HK-2 (cell line): ENCODE results near the gene VNN1.
"Not testable (repeated sequence)": the region's sequence is repeated elsewhere in the genome, so short reads cannot be mapped to it uniquely, and the experiment has no call there.

Experiments
- DNase-seq: peaks from one replicate; pipeline ENCODE4 v3.0.0-alpha.2; 2018; ENCODE audit not compliant: unreplicated experiment

Gene VNN1

GRCh38 chr6:132671295-132671694 lies 42.6 kb downstream of the VNN1 start:
- DNase-seq = no peak

- peak; percentile 14 for DNase-seq
Observed at GRCh38 chr6:132669690-132670291, 44.1 kb downstream of the VNN1 start.

DNA sequence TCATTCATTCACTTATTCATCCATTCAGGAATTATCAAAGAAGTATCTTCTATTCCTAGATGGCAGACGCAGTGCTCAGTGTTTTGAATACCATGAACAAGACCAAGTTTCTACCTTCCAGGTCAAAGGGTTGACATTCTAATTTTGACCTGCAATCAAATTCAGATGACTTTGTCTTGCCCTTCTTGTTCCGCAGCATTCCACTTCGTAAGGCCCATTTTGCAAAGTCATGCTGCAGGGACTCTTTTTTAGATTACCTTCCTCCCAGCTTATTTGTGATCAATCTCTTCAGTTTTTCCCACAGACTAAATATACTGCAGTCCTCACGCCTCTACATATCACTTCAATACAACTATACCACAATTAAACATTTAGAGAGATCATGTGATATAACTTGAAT lies 47.7 kb downstream of the VNN1 start:
- no peak for DNase-seq

DNA sequence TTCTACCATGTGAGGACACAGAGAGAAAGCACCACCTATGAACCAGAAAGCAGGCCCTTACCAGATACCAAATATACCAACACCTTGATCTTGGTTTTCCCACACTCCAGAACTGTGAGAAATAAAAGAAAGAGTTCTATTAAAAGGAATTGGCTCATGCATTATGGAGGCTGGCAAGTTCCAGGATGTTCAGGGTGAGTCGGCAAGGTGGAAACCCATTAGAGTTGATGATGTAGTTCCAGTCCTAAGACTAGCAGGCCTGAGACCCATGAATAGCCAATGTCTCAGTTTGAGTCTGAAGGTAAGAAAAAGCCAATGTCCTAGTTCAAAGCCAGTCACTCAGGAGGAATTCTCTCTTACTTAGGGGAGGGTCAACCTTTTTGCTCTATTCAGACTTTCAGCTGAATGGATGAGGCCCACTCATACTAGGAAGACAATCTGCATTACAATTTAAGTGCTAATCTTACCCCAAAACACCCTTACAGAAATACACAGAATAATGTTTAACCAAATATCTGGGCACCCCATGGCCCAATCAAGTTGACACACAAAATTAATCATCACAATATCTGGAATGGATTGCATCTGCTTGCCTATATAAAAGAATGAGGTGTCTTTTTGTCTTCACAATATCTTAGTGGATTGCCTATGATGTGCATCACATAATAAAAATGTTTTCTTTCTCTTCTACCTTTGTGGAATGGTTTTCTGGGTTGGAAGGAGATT lies 49.4 kb downstream of the VNN1 start:
- no peak for DNase-seq

DNA sequence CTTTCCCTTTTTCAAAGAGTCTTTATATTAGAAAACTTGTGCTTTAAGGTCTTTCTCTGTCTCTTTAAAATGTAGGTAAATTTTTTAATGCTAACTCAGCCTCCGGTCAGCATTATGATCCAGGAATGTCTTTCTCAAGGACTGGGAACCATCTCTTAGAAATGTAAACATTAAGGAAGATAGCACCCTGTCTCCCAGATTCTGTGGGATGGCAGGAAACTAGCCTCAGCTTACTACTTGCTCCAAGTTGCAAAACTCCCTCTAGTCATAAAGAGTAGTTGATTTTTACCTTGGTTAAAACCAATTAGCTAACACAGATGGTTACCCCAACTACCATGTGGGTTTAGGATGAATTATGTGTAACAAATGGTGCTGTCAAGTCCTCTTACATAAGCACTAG lies 50.2 kb downstream of the VNN1 start:
- DNase-seq = no peak

- no peak for DNase-seq
Observed at GRCh38 chr6:132661906-132662305, 51.9 kb downstream of the VNN1 start.

DNA sequence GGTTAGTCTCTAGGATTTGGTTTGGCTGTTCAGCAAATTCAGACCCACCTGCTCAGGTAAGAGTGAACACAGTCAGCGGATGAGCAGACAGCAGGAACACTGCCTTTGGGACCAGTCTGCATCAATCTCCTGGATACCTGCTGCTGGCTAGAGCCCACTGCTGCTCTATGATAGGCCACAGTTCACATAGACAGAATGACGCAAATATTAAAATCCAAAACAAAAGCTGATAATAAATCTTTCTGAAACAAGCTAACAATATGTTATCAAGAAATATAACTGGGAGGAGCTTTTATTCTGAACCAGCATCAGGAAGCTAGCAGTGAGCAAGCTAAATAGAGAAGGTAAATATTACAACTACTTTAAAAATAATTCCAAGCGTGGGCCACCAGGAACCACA lies 54.8 kb downstream of the VNN1 start, which contains the start of gene TAAR1:
TAAR1 (minus strand) TSS at position 101 of the 400 bp plus-strand sequence. CDS start 13,179 bp downstream, outside the sequence.
- no peak for DNase-seq

DNA sequence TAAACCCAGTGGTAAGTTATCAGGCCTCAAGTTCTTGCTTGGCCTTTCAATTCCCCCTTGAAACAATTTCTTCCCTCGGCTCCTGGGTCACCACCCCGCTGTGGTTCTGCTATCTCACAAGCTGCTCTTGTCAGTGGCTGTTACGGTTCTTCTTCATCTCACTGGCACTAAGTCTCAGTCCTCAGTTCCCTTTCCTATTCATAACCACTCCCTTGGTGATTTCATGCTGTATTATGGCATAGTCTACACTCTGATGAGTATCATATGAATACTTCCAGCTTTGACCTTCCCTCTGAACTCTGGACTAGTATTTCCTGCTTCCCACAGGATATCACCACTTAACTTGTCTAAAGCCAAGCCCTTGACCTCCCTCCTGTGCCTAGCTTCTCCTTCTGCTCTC lies 62.8 kb downstream of the VNN1 start:
- no peak for DNase-seq

- no peak for DNase-seq
Observed at GRCh38 chr6:132650429-132650828, 63.4 kb downstream of the VNN1 start.

DNA sequence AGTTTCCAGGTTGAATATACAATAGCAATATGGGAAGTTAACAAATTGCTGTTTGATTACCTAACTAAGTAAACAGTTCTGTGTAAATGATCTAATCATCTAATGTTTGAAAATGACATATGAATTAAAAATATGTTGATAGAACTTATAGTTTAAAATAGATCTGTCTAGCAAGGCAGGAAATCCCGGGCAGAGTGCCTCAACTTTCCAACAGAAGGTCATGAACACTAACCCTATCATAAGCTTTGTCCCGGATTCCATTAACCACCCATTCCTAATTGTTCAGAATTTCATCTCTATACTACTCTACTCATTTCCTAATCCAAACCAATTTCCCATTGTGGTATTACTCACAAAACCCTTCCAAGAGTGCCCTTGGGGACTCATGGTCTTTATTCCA lies 65.0 kb downstream of the VNN1 start:
- no peak for DNase-seq

- no peak for DNase-seq
Observed at GRCh38 chr6:132648356-132648755, 65.5 kb downstream of the VNN1 start.

GRCh38 chr6:132643547-132643946 lies 70.3 kb downstream of the VNN1 start:
- DNase-seq = no peak

DNA sequence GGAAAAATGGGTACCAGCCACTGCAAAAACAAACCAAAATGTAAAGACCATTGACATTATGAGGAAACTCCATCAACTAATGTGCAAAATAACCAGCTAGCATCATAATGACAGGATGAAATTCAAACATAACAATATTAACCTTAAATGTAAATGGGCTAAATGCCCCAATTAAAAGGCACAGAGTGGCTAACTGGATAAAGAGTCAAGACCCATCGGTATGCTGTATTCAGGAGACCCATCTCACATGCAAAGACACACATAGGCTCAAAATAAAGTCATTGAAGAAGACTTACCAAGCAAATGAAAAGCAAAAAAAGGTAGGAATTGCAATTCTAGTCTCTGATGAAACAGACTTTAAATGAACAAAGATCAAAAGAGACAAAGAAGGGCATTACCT lies 76.7 kb downstream of the VNN1 start:
- DNase-seq = not testable (repeated sequence)

- not testable (repeated sequence) for DNase-seq
Observed at GRCh38 chr6:132635906-132636305, 77.9 kb downstream of the VNN1 start.

GRCh38 chr6:132635288-132635687 lies 78.6 kb downstream of the VNN1 start:
- not testable (repeated sequence) for DNase-seq

DNA sequence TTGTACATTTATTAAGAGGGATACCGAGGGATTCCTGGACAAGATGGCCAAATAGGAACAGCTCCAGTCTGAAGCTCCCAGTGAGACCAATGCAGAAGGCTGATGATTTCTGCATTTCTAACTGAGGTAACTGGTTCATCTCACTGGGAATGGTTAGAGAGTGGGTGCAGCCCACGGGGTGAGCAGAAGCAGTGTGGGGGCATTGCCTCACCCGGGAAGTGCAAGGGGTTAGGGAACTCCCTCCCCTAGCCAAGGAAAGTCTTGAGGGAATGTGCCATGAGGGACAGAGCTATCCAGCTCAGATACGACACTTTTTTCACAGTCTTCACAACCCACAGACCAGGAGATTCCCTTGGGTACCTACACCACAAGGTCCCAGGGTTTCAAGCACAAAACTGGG lies 79.1 kb downstream of the VNN1 start:
- DNase-seq = no peak

DNA sequence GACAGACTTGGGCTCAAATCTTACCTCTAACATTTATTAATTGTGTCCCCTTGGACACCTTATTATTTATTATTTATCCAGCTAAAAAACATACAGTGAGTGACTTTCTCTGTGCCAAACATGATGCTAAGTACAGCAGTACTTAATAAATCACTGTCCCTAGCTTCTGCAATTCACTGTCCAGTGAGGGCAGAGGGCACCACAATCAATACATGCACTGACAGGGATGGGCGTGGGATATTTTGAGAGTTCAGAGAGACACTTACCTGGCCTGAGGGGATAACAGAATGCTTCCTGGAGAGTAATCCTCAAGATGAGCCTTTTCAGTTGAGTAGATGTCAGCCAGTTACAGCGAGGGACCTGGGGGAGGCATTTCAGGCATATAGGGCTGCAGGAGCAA lies 80.5 kb downstream of the VNN1 start:
- no peak for DNase-seq
